NCI-H1694 treated with DMSO at 0.1 percent for 48 hours (cell line): ENCODE measurements around the gene NXPH1.

Experiments
- DNase-seq: peaks from one replicate; lab custom pipeline; 2025; lab: John Stamatoyannopoulos, UW

The NXPH1 gene

GRCh38 chr7:8597565-8597964 lies 164.2 kb downstream of the NXPH1 start:
- DNase-seq: no peak

GRCh38 chr7:8601121-8601520 lies 167.7 kb downstream of the NXPH1 start:
- no peak for DNase-seq

- peak; percentile 85 for DNase-seq
Measured at GRCh38 chr7:8605221-8605620, 171.8 kb downstream of the NXPH1 start.

GRCh38 chr7:8612584-8612983 lies 179.2 kb downstream of the NXPH1 start:
- no peak for DNase-seq

- DNase-seq: no peak
Measured at GRCh38 chr7:8613191-8613590, 179.8 kb downstream of the NXPH1 start.

- DNase-seq: no peak
Measured at GRCh38 chr7:8615019-8615418, 181.6 kb downstream of the NXPH1 start.

GRCh38 chr7:8618441-8619070 lies 185.1 kb downstream of the NXPH1 start:
- no peak for DNase-seq

- DNase-seq: no peak
Measured at GRCh38 chr7:8620169-8620568, 186.8 kb downstream of the NXPH1 start.

GRCh38 chr7:8625612-8626011 lies 192.2 kb downstream of the NXPH1 start:
- no peak for DNase-seq

- peak; percentile 13 for DNase-seq
Measured at GRCh38 chr7:8627325-8627724, 193.9 kb downstream of the NXPH1 start.

GRCh38 chr7:8628656-8629055 lies 195.2 kb downstream of the NXPH1 start:
- DNase-seq: peak; percentile 67

- DNase-seq: no peak
Measured at GRCh38 chr7:8629504-8629903, 196.1 kb downstream of the NXPH1 start.

GRCh38 chr7:8637322-8637721 lies 203.9 kb downstream of the NXPH1 start:
- no peak for DNase-seq

- DNase-seq: peak; percentile 99
Measured at GRCh38 chr7:8638076-8638475, 204.7 kb downstream of the NXPH1 start.

GRCh38 chr7:8639668-8640067 lies 206.3 kb downstream of the NXPH1 start:
- DNase-seq: no peak

GRCh38 chr7:8640671-8641070 lies 207.3 kb downstream of the NXPH1 start:
- no peak for DNase-seq

- DNase-seq: no peak
Measured at GRCh38 chr7:8668627-8669500, 235.5 kb downstream of the NXPH1 start.

GRCh38 chr7:8669501-8669851 lies 236.1 kb downstream of the NXPH1 start:
- no peak for DNase-seq

- DNase-seq: no peak
Measured at GRCh38 chr7:8684426-8684825, 251.0 kb downstream of the NXPH1 start.

- DNase-seq: no peak
Measured at GRCh38 chr7:8699875-8700624, 266.6 kb downstream of the NXPH1 start.

- no peak for DNase-seq
Measured at GRCh38 chr7:8702807-8703206, 269.4 kb downstream of the NXPH1 start.

- no peak for DNase-seq
Measured at GRCh38 chr7:8710124-8710523, 276.7 kb downstream of the NXPH1 start.

GRCh38 chr7:8714791-8715190 lies 281.4 kb downstream of the NXPH1 start:
- no peak for DNase-seq
